ENCODE data around the gene CHD3.

DNA sequence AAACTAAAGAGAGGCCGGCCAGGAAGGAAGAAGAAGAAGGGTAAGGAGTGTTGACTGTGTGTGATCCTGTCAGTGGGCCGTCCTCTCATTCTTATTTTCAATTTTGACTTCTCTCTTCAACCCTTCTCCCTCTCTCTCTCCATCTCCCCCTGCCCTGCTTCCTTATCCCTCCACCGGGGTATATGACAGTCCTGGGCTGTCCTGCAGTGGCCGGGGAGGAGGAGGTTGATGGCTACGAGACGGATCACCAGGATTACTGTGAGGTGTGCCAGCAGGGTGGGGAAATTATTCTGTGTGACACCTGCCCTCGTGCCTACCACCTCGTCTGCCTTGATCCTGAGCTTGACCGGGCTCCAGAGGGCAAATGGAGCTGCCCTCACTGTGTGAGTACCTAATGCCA, 5.6 kb downstream of the CHD3 start:
- TF ChIP-seq POLR2A (IDR thresholded peaks at IDR 0.05): no peak
- TF ChIP-seq, protein P1, sequence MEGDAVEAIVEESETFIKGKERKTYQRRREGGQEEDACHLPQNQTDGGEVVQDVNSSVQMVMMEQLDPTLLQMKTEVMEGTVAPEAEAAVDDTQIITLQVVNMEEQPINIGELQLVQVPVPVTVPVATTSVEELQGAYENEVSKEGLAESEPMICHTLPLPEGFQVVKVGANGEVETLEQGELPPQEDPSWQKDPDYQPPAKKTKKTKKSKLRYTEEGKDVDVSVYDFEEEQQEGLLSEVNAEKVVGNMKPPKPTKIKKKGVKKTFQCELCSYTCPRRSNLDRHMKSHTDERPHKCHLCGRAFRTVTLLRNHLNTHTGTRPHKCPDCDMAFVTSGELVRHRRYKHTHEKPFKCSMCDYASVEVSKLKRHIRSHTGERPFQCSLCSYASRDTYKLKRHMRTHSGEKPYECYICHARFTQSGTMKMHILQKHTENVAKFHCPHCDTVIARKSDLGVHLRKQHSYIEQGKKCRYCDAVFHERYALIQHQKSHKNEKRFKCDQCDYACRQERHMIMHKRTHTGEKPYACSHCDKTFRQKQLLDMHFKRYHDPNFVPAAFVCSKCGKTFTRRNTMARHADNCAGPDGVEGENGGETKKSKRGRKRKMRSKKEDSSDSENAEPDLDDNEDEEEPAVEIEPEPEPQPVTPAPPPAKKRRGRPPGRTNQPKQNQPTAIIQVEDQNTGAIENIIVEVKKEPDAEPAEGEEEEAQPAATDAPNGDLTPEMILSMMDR (IDR thresholded peaks at IDR 0.05): no peak
